ENCODE measurements around the gene PPARA. TPM values are rescaled to one million over a fixed set of nuclear protein-coding genes. Genes with fewer than 3 reads are reported as not detected.

The PPARA gene
- total and polyA plus RNA-seq, 2 experiments from 2014 or later = 4.7 to 12.6 TPM

GRCh38 chr22:46171940-46172339 is 21.6 kb downstream of the PPARA start:
- no peaks in the 10 kb centered on the region for H4K20me1 ChIP-seq (replicated peaks; ENCODE audit: insufficient read depth)
- H3K27ac Mint-ChIP-seq = no peak overlapping the region

GRCh38 chr22:46172522-46173110 is 22.3 kb downstream of the PPARA start:
- Mint-ChIP-seq H3K27ac (no peak overlapping the region), H3K4me3 (no peak overlapping the region), H3K9me3 (peaks cover 8% of the 10 kb centered on the region; the same call in 2 of the 3 replicates), H3K4me1 (no peaks in the 10 kb centered on the region), H3K36me3 (ENCODE audit: low read depth) (peaks cover 7% of the 10 kb centered on the region), H3K27me3 (ENCODE audit: insufficient read depth, low read depth, poor library complexity) (peaks cover 7% of the 10 kb centered on the region)
- Histone ChIP-seq H3K9me2 (ENCODE audit: insufficient read depth) (no peaks in the 10 kb centered on the region), H3K4me2 (no peak overlapping the region), H3K36me3 (ENCODE audit: insufficient read depth) (no peaks in the 10 kb centered on the region), H3F3A (replicated peaks; ENCODE audit: low read depth) (no peaks in the 10 kb centered on the region), H4K20me1 (replicated peaks; ENCODE audit: insufficient read depth) (no peaks in the 10 kb centered on the region), H3K4me1 (ENCODE audit: insufficient read depth) (no peaks in the 10 kb centered on the region), H3K4me3 (no peak overlapping the region), H3K27ac (ENCODE audit: low read depth) (no peak overlapping the region), H3K27me3 (ENCODE audit: insufficient read depth) (no peaks in the 10 kb centered on the region), H2AFZ (no peak overlapping the region), H3K79me2 (replicated peaks; ENCODE audit: insufficient read depth) (no peaks in the 10 kb centered on the region)
- DNase-seq (ENCODE audit: low spot score) = no peak
- no peak for ATAC-seq
- TF ChIP-seq STAT1 (IDR thresholded peaks at IDR 0.05; ENCODE audit: unreplicated experiment) (no peak), JUNB (IDR thresholded peaks at IDR 0.05; ENCODE audit: unreplicated experiment) (no peak), EZH2phosphoT487 (IDR thresholded peaks at IDR 0.05; ENCODE audit: unreplicated experiment) (no peak), CREB1 (CRISPR knock-in tag; IDR thresholded peaks at IDR 0.05; ENCODE audit: low read depth) (no peak), ZNF462 (CRISPR knock-in tag; IDR thresholded peaks at IDR 0.05) (no peak), POLR2AphosphoS5 (IDR thresholded peaks at IDR 0.05; ENCODE audit: low read depth) (no peak)

More at GRCh38 chr22:46171940-46172339, 21.6 kb downstream of the PPARA start:
- DNase-seq (ENCODE audit: low spot score) (no peak), ATAC-seq (no peak)
- Mint-ChIP-seq H3K36me3 (ENCODE audit: low read depth) (peaks cover 3% of the 10 kb centered on the region; the same call in 2 of the 3 replicates), H3K4me1 (no peaks in the 10 kb centered on the region), H3K9me3 (peaks cover 8% of the 10 kb centered on the region; the same call in 2 of the 3 replicates), H3K4me3 (no peak overlapping the region), H3K27me3 (ENCODE audit: insufficient read depth, low read depth, poor library complexity) (peaks cover 7% of the 10 kb centered on the region)
- Histone ChIP-seq H3K4me3 (no peak overlapping the region), H3K36me3 (ENCODE audit: insufficient read depth) (no peaks in the 10 kb centered on the region), H3K4me1 (ENCODE audit: insufficient read depth) (no peaks in the 10 kb centered on the region), H3K9me2 (ENCODE audit: insufficient read depth) (no peaks in the 10 kb centered on the region), H3K27me3 (ENCODE audit: insufficient read depth) (no peaks in the 10 kb centered on the region), H3K79me2 (replicated peaks; ENCODE audit: insufficient read depth) (no peaks in the 10 kb centered on the region), H3F3A (replicated peaks; ENCODE audit: low read depth) (no peaks in the 10 kb centered on the region), H3K27ac (ENCODE audit: low read depth) (no peak overlapping the region), H2AFZ (no peak overlapping the region), H3K4me2 (no peak overlapping the region)
- TF ChIP-seq EZH2 (IDR thresholded peaks at IDR 0.05; ENCODE audit: low read depth, unreplicated experiment) (no peak), REST (IDR thresholded peaks at IDR 0.05; ENCODE audit: unreplicated experiment) (no peak)

All from GM23338 (cell line).